ENCODE results near the gene GPR15.

GPR15 gene

GRCh38 chr3:98552232-98553020 is 20.6 kb downstream of the GPR15 start:
- no peak for DNase-seq
- H3K4me1 ChIP-seq: no peaks in the 10 kb centered on the region; the same call in 1 of the 2 replicates
- no peak overlapping the region for H3K4me3 ChIP-seq (ENCODE audit: low read depth, low read length)
- no peaks in the 10 kb centered on the region for H3K9me3 ChIP-seq
- peaks cover 55% of the 10 kb centered on the region for H3K27me3 ChIP-seq
- TF ChIP-seq, protein P1, sequence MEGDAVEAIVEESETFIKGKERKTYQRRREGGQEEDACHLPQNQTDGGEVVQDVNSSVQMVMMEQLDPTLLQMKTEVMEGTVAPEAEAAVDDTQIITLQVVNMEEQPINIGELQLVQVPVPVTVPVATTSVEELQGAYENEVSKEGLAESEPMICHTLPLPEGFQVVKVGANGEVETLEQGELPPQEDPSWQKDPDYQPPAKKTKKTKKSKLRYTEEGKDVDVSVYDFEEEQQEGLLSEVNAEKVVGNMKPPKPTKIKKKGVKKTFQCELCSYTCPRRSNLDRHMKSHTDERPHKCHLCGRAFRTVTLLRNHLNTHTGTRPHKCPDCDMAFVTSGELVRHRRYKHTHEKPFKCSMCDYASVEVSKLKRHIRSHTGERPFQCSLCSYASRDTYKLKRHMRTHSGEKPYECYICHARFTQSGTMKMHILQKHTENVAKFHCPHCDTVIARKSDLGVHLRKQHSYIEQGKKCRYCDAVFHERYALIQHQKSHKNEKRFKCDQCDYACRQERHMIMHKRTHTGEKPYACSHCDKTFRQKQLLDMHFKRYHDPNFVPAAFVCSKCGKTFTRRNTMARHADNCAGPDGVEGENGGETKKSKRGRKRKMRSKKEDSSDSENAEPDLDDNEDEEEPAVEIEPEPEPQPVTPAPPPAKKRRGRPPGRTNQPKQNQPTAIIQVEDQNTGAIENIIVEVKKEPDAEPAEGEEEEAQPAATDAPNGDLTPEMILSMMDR (IDR thresholded peaks at IDR 0.05; ENCODE audit: low read depth, low read length): no peak
- no peaks in the 10 kb centered on the region for H3K36me3 ChIP-seq

- Histone ChIP-seq H3K9me3 (no peaks in the 10 kb centered on the region), H3K4me1 (no peaks in the 10 kb centered on the region; the same call in 1 of the 2 replicates)
These were observed 21.3 kb downstream of the GPR15 start for GRCh38 chr3:98553021-98553563.

DNA sequence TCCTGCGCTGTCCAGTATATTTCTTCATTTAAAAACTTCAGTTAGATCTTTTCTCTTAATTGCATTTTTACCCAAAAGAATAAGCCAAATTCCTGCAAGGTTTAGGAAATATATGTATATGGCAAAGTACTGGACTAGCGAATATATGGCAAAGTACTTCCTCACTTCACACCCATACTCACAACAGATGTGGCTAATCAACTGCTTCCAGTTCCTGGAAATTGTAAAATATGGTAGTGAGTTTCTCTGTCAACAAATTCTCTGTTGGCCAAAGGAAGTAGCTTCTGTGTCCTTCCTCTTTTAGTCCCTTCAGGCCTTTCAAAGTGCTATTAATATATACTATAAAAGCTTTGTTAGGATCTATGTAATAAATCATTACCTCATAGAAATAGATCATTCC is 22.0 kb downstream of the GPR15 start:
- Histone ChIP-seq H3K4me3 (ENCODE audit: low read depth, low read length) (no peak overlapping the region), H3K9me3 (no peaks in the 10 kb centered on the region), H3K27me3 (peaks cover 45% of the 10 kb centered on the region), H3K36me3 (no peaks in the 10 kb centered on the region), H3K4me1 (no peaks in the 10 kb centered on the region; the same call in 1 of the 2 replicates)
- TF ChIP-seq, protein P1 (IDR thresholded peaks at IDR 0.05; ENCODE audit: low read depth, low read length): no peak
- DNase-seq: no peak

More at GRCh38 chr3:98553021-98553563, 21.3 kb downstream of the GPR15 start:
- TF ChIP-seq, protein P1 (IDR thresholded peaks at IDR 0.05; ENCODE audit: low read depth, low read length): no peak
- peaks cover 52% of the 10 kb centered on the region for H3K27me3 ChIP-seq
- no peak for DNase-seq
- no peak overlapping the region for H3K4me3 ChIP-seq (ENCODE audit: low read depth, low read length)
- H3K36me3 ChIP-seq: no peaks in the 10 kb centered on the region

GRCh38 chr3:98554580-98554979 is 22.8 kb downstream of the GPR15 start:
- Histone ChIP-seq H3K36me3 (no peaks in the 10 kb centered on the region), H3K4me3 (ENCODE audit: low read depth, low read length) (no peak overlapping the region), H3K27me3 (peaks cover 37% of the 10 kb centered on the region), H3K9me3 (no peaks in the 10 kb centered on the region), H3K4me1 (no peaks in the 10 kb centered on the region; the same call in 1 of the 2 replicates)
- DNase-seq: no peak
- TF ChIP-seq, protein P1 (IDR thresholded peaks at IDR 0.05; ENCODE audit: low read depth, low read length): no peak

- no peak for DNase-seq
These were observed 23.2 kb downstream of the GPR15 start for GRCh38 chr3:98555025-98555379.

More at GRCh38 chr3:98555025-98555379, 23.2 kb downstream of the GPR15 start:
- Histone ChIP-seq H3K36me3 (no peaks in the 10 kb centered on the region), H3K4me3 (ENCODE audit: low read depth, low read length) (no peak overlapping the region), H3K27me3 (peaks cover 34% of the 10 kb centered on the region), H3K4me1 (no peaks in the 10 kb centered on the region; the same call in 1 of the 2 replicates), H3K9me3 (no peaks in the 10 kb centered on the region)
- TF ChIP-seq, protein P1 (IDR thresholded peaks at IDR 0.05; ENCODE audit: low read depth, low read length): no peak

All from BE2C (cell line).